GM19324 (cell line): ENCODE results near the gene FADS6.
"Not testable (repeated sequence)": the region's sequence is repeated elsewhere in the genome, so short reads cannot be mapped to it uniquely, and the experiment has no call there.

Experiments
- ATAC-seq: cut with Tn5 transposase; IDR thresholded peaks from one replicate; pipeline ENCODE4 v1.9.1; 2021; ENCODE audit warnings: mild to moderate bottlenecking, moderate library complexity; ENCODE audit not compliant: unreplicated experiment, low FRiP score

FADS6 gene

DNA sequence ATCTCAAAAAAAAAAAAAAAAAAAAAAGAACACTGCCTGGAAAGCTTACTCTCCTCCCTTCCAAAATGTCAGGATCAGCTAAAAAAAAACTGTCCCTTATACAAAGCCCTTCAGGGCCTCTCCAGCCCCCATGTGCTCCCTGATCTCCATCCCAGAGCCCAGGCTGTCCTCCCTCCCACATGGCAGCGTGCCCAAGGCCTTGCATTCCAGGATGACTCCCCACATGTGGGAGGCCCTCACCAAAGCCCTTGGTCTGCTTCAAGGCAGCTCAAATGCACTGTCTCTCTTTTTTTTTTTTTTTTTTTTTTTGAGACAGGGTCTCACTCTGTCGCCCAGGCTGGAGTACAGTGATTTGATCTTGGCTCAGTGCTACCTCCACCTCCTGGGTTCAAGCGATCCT lies 22.9 kb downstream of the FADS6 start:
- no peak for ATAC-seq

DNA sequence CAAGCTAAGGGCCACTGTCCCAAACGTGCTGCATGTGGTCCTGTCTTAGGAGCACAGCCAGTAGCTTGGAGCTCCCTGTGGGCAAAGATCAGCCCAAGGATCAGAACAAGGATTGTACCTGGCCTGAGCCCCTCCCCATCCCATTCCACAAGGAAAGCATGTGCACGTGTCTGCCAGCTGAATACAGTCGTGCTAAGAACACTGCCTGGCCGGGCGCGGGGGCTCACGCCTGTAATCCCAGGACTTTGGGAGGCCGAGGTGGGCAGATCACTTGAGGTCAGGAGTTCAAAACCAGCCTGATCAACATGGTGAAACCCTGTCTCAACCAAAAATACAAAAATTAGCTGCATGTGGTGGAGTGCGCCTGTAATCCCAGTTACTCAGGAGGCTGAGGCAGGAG lies 23.4 kb downstream of the FADS6 start:
- not testable (repeated sequence) for ATAC-seq

DNA sequence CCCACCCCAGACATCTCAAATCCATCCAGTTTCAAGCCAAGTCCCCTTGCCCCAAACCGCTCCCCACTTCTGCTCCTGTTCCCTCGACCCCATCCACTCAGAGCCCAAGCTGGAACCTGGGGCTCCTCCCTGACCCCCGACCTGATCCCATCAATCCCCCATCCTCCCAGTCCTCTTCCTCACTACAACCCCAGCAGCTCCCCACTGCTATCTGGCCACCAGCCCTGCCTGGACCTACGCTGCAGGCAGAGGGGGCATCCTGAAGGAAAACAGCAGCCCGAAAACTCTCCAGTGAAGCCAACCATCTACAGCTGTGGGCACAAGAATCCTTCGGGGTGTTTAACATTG lies 24.6 kb downstream of the FADS6 start:
- ATAC-seq, result no peak

DNA sequence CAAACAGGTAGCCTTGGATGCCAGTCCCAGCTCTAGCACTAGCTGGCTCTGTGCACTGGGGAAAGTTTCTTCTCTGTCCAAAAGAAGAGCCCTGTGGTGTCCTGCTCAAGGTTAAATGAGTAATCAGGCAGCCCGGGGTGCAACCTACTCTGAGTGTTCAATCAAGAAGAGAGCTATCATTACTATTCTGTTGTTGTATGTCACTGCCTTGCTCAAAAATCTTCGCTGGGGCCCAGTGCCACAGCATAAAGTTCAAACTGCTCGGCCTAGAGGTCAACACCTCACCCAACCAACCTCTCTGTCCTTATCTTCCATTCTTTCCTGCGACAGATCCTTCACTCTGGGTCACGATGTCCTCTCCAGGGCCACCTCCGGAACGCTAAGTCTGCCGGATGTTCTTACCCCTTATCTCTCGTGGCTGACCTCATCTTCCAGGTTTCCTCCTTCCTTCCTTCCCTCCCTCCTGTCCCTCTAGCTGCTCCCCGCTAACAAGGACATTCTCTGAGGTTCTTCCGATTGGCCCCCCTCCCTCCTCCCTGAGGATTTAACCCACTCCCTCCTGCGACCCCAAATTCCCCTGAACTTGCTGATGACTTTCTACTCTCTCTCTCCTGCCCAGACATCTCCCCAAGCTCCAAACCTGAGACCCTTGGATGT lies 25.1 kb downstream of the FADS6 start:
- ATAC-seq, result no peak

DNA sequence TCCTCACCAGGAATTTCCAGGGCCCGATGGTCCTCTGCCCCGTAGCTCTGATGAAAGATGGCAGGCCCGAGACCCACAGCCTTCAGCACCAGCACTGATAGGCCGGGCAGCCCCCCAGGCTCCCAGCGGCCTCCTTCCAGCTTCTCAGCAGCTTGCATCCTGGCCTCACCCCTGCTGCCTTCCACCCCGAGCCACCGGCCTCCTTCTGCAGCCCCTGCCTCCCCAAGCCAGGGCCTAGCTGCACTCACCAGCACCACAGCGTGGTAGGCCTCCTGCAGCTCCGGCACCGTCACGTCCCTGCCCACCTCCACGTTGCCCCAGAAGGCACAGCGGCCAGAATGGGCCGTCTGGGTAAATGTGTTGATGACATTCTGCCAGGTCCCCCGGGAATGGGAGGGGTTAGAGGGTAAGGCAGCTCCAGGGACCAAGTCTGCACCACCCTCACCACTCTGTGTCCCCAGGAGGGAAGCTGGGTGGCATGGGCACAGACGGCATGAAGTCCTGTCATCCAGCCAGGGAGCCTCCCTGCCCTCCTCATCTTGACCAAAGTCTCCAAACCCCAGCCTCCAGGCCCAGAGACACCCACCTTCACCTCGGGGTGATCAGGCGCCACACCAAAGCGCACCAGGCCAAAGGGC lies 27.1 kb downstream of the FADS6 start:
- no peak for ATAC-seq

DNA sequence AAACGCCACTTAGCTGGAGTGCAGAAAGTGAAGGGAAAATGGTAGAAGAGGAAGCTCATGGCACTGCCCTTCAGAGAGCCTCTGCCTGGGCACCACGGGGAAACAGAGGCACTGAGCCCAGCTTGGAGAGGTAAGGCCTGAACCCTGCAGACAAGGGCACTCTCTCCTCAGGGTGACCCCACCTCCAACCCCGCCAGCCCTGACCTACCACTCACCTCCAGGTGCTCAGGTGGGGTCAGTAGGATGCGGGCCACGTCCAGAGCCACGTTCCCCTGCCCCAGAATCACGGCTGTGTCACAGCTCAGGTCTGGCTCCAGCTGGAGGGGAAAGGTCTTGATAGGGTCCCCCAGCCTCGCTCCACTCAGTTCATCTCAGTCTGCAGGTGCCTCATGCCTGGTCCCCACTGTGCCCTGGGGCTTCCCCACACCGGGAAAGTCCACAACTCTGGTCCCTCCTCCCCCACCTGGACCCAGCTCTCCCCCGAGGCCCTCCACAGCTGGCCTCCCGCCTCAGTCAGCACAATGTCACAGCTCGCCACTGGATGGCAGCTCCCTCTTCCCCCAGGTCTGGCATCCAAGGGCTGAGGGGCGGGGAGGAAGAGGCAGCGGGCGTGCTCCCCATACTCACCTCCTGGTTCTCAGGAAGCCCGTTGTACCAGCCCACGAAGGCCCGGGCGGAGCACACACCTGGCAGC lies 27.8 kb downstream of the FADS6 start:
- ATAC-seq, result no peak

DNA sequence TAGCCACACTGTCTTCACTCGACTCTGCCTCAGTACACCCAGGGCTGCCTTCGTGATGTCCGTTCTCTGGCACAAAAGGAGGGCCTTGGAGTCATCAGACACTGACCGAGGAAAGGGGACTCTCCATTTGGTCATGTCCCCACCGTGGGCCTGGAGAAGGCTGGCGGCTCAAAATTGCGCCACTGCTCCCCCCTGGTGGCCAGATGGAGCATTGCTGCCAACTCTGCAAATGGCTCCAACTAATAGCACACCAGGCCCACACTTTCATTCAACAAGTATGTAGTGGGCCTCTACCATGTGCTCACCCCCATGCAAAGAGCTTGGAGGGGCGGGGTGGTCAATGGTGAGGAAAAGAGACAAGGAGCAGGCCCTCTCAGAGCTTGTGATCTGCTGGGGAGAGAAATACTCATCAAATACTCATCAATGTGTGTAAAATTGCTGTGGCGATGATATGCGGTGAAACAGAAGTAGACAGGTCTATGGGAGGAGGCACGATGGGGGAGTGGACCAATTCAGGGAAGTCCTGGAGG lies 28.5 kb downstream of the FADS6 start:
- ATAC-seq, result no peak

DNA sequence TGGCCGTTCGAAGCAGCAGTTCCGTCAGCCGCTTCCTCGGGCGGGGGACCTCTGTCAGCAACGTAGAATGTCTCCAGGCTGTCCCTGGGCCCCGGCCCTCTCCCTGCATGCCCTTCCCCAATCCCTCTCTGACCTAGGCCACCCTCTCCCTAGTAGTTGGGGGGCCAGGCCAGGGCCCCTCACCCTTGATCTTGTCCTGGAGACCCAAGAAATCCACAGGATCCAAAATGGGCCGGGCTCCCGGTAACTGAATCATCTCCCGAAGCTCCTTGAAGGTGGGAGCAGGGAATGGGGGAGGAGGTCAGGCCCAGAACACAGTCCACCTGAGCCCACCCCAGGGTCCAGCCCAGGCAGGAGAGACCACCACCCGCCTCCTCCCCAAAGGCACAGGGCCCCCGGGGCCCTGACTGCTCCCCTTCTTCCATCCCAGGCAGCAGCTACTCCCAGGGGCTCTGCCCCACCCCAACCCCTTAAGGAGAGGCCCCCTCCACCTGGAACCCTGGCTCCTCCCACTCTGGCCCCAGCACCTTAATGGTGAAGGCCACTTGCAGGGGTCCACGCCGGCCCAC lies 29.1 kb downstream of the FADS6 start:
- ATAC-seq, result no peak

DNA sequence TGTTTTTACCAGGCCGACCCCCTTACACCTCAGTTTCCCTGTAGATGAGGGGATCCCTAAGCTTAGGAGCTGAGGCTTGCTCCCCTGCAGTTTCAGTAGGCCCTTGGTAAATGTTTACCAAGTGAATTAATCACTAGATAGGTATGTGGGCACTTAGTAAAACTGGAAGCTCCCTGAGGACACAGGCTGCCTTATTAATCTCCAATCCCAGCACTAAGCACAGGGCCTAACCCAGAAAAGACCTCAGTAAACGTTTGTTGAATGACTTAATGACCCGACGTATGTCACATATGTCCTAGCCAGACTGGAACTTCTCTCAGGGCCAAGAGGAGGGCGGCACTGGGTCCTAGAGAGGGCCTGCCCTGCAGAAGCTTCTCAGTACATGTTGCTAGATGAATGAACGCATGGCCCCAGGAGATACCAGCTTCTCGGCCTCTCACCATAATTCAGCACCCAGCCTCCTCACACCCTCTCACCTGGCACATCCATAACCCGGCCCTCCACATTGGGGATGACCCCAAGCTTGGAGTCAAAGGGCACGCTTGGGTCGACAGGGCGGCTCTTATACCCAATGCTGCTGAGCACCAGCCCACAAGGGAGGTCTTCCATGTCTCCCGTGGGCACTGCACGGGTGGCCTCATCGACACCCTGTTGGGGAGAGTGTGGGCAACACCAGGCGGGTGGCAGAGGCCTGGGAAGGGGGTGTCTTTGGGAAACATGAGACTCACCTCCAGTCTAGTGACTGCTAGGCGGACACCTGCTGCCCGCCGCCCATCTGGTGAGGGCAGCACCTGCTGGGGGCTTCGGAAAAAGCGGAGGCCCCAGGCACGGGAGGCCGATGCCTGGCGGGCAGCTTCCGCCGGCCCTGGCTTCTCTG lies 29.8 kb downstream of the FADS6 start:
- ATAC-seq, result no peak

DNA sequence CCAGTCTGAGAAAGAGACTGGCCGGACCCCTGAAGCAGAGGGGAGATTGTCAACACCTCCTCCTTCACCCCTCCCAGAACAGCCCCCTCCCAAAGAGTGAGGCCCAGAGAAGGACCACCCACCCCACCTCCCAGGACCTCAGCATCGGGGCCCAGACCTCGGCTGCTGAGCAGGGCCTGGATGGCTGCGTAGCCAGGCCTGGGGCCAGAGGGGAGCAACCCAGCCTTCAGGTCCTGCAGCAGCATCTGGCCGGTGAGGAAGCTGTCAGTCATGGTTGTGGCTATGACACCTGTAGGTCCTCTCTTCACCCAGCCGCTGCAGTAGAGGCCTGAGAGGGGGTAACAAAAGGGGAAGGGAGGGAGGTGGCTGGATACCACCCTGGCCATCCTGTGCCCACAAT lies 30.5 kb downstream of the FADS6 start:
- ATAC-seq, result no peak

DNA sequence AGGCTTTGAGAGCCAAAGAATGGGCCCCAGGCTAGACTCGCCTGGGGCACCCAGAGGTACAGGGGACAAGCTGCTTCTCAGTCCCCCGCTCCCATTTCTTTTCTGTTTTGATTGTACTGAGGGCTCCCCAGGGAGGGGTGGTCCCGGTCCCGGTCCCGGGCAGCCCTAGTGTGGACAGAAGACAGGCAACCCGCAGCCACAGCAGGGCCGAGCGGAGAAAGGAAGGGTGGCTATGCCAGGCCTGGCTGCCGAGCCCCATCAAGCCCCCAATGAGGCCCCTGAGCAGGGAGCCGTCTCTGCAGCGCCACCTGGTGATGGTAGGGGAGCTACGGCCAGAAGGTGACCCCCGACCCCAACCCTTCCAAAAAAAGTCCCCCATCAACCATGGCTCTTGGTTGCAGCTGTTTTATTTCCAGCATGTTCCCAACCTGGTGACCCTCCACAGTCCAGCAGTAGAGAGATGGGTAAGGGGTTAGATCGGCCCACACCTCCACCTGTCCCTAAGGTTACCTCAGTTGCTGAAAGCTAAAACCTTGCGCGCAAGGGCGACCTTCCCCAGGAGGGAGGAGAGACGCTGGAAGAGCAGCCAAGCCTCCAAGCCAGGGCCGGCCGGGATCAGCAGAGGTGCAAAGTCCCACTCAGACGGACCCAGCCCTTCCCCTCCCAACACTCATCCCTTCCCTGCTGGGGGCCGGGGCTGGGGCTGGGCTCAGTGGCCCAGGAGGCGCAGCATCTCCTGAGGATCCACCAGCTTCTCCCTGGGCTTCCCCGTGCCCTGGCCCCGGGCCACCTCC lies 31.1 kb downstream of the FADS6 start:
- no peak for ATAC-seq

DNA sequence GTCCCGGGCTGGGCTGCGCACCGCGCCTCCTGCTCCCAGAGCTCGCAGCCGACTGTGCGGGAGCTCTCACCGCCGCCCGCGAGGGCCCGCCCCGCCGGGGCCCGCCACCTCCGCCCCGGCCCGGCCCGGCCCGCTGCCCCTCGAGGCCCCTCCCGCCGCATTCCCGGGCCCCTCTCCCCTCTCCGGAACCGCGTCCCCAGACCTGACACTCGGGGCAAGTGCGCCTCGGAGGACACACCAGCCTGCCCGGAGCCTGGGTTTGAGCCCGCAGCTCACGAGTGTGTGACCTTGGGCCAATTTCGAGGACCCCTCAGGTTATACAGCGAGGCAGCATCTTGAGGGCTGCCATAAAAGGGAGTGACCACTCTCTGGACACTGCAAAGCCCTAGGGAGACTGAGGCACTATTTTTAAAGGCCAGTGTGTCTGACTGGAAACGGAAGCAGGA lies 31.7 kb downstream of the FADS6 start:
- no peak for ATAC-seq

DNA sequence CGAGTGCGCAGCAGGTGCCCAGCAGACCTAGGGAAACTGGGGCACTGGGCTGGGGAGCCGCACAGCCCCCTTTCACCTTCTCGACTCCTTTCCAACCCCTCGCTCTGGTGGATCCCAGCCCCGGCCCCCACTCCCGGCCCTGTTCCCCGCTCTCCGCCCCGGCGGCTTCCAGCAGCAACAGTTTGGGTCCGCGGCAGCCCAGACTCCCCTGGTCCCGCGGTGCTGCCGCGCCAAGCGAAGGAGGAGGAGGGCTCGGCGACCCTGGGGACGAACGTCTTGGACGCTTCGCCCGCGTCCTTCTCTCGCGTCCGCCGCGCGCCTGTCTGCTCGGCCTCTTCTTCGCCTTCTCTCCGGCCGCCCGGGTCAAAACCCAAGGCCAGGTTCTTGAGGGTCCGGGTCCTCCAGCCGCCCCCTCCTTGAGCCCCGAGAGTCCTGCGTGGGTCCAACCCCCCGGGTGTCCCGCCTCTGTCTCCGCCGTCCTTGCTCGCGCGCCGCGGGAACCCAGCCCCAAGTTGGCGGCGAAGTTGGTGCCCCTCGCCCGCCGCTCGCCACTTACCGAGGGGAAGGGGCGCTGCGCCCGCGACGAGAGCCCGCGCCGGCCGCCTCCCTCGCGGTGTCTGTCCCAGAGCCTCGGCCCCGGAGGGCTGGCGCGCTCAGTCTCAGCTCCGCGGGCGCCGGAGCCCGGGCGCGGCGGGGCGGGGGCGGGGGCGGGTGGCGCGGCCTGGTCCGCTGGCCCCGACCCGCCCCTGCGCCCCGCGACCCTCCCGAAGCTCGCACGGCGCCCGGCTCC lies 32.4 kb downstream of the FADS6 start:
- ATAC-seq, result no peak

DNA sequence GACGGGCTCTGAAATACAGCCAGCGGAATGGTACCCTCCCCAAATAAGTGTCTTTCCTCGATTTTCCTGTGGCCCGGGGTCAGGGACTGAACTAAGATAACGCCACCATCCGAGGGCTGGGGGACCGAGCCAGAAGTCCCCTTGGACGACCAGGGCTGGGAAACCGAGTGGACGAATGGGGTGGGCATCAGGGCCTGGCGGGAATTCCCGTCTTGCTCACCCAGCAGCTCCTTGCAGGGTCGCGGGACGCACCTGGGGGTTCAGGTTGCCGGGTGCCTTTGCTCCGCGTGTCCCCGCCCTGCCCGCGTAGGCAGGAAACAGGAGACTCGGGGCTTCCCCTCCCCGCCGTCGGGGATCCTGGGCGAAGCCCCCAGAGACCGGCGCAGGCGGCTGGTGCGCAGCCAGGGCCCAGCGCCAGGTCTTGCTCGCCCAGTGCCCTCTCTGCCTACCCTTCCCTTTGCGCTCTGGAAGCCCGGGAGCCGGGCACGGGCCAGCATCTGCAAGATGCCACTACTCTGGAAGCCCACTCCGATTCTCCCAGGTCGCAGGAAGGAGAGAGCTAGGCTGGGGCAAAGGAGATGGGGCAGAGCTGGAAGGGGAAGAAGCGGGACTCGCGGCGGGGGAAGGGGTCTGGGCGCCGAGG lies 33.1 kb downstream of the FADS6 start:
- ATAC-seq, result no peak

DNA sequence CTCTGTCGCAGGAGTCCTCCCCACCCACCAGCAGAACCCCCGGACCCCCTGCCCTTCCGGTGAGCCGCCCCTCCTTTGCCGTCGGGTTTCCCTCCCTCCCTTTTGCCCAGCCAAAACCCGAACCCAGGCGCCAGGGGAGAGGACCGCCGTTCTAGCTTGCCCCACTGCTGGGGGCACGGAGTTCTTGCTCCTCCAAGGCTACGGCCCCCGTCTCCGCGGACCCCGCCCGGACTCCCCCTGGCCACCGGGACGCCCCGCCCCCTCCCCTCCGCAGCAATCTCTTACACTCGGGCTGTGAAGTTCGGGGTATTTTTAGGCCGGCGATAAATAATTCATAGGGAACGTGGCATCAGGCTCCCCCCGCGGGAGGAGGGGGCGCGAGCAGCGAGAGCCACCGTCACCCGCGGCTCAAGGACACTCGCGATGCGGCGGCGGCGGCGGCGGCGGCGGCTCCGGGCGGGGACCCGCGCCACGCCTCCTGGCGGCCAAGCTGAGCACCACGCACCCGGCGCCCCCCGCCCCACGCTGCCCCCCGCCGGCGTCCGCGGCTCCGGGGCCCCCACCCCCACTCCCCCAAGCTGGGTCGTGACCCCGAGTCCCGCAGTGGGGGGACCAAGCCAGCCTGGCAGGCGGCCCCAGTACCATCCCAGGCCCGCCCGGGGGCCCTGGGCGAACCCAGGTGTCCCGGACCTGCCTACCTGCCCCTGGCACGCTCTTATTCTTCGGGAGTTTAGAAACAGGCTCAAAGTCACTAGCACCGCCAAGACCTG lies 33.8 kb downstream of the FADS6 start, which contains the start of gene GRIN2C:
GRIN2C (minus strand) TSS at position 427 of the 770 bp plus-strand sequence. CDS start 4,793 bp downstream, outside the sequence.
- ATAC-seq, result no peak

DNA sequence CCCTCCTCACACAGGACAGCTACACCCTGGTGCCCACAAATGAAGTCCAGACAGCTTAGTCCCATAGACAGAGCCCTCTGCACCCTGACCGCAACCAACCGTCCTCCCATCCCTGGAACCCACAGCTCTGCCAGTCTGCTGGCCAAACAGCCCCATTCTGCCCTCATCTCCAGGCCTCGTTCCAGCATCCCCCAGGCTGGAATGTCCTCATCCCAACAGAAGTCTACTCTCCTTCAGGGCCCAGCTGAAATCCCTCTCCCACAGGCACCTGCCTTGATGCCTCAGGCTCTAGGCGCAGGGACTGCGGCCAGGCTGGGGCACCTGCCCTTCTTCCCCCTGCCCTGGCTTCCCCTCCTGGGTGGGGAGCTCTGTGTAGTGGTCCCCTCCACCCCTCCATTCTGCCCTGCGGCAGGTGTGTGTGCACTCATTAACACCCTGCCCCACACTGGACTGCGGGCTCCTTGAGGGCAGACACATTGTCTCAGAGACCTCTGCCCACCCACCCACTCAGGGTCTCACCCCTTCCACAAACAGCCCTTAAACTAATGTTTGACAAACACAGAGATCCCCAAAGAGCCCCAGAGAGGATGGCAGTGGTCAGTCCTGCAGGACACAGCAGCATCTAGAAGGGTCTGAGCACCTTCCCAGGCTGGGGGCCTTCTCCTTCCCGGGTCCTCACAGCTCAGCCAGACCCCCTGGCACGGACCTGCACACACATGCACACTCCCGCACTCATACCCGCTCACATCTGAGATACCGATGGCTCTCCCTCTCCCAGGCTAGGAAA lies 34.6 kb downstream of the FADS6 start:
- no peak for ATAC-seq

DNA sequence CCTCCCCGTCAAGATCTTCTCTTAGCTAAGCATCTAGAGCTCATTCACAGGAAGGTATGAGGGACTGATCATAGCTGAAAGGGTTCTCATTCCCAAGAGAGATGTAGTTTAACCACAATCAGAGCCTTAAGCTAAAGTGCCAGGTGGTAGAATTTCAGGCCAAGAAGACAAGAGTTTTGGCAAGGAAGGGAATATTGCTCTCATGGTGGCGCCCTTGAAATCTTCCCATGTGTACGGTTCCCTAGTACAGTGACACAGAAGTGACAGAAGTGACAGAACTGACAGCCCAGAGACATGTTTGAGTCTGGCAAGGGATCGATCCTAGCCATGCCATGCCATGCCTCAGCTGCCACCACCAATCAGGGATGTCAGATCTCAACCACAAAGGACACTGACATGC lies 36.2 kb downstream of the FADS6 start:
- ATAC-seq, result no peak
